ENCODE measurements around the gene PPP1R3G. TPM values are rescaled to one million over a fixed set of nuclear protein-coding genes. Genes with fewer than 3 reads are reported as not detected.

PPP1R3G gene
- total and polyA plus RNA-seq, 11 donors = 5.4 to 12.3 (median 8.0) TPM

- H3K27me3 ChIP-seq = peaks cover 0 to 28% (median 0%) of the 10 kb centered on the region in 9 donors
- no peak for DNase-seq
- no peaks in the 10 kb centered on the region for H3K36me3 ChIP-seq
- peaks cover 0 to 30% (median 10%) of the 10 kb centered on the region in 12 donors for H3K4me1 ChIP-seq
- no peak overlapping the region for H3K4me3 ChIP-seq
- H3K27ac ChIP-seq = peak overlapping the region in 1 of 12 donors; percentile 92
- no peaks in the 10 kb centered on the region for H3K9me3 ChIP-seq
- intact Hi-C loops (cut with DNase I) = loop anchor here in 2 of 10 donors (5.0 to 10.0 kb wide), 2 partner anchors 39 to 122 kb away; no protein-coding TSS in a partner anchor
- ATAC-seq = no peak
- 47 to 49% (median 48%) methylated on average over 4 of the region's 4 CpGs for WGBS, 4 donors
- TF ChIP-seq POLR2A (IDR thresholded peaks at IDR 0.05) (no peak), CTCF (IDR thresholded peaks at IDR 0.05) (no peak)
Observed at GRCh38 chr6:5083307-5083583, 1.9 kb upstream of the PPP1R3G start.

DNA sequence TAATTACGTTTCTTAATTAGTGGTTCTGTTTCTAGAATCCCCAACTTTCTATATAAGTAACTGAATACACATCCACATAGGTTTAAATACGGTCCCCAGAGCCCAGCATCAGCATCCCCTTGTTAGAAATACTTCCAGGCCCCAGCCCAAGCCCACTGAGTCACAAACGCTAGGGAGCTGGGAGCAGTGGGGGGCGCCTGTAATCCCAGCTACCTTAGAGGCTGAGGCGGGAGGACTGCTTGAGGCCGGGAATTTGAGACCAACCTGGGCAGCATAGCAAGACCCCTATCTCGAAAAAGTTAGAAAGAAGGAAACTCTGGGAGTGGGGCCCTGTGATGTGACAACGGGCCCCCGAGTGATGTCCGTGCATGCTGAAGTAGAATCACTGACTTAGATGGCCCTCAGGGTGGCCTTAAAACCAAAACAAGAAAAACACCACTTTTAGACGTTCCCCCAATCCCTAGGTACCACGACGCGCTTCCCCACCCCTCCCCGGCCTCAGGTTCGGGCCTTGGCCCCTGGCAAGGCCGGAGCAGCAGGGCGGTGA lies 1.3 kb upstream of the PPP1R3G start:
- Histone ChIP-seq H3K27me3 (peaks cover 0 to 28% (median 0%) of the 10 kb centered on the region in 9 donors), H3K4me3 (peak overlapping the region; percentile 47 to 81 (median 70)), H3K9me3 (no peaks in the 10 kb centered on the region), H3K4me1 (peaks cover 0 to 30% (median 10%) of the 10 kb centered on the region in 12 donors), H3K36me3 (no peaks in the 10 kb centered on the region), H3K27ac (peak overlapping the region; percentile 59 to 94 (median 88))
- ATAC-seq (no peak), DNase-seq (no peak)
- 54 to 86% (median 66%) methylated on average over 10 to 18 of the region's 18 CpGs for WGBS, 4 donors
- intact Hi-C loops (cut with DNase I) = loop anchor here in 3 of 10 donors (2.0 to 10.0 kb wide), 3 partner anchors 27 to 121 kb away; no protein-coding TSS in a partner anchor
- TF ChIP-seq CTCF (IDR thresholded peaks at IDR 0.05) = no peak
- TF ChIP-seq POLR2A (IDR thresholded peaks at IDR 0.05) = no peak

- DNase-seq = peak; percentile 61 to 83 (median 71)
- Histone ChIP-seq H3K9me3 (no peaks in the 10 kb centered on the region), H3K27me3 (peaks cover 0 to 28% (median 0%) of the 10 kb centered on the region in 9 donors), H3K4me3 (peak overlapping the region; percentile 47 to 81 (median 70)), H3K36me3 (no peaks in the 10 kb centered on the region), H3K4me1 (peaks cover 0 to 30% (median 10%) of the 10 kb centered on the region in 12 donors), H3K27ac (peak overlapping the region; percentile 59 to 94 (median 88))
- ATAC-seq = peak; percentile 53 to 87 (median 86)
- intact Hi-C loops (cut with DNase I) = loop anchor here in 3 of 10 donors (2.0 to 10.0 kb wide), 3 partner anchors 26 to 120 kb away; no protein-coding TSS in a partner anchor
- WGBS, 4 donors = 0 to 1% (median 1%) methylated on average over 17 to 57 of the region's 57 CpGs
- no peak for TF ChIP-seq CTCF (IDR thresholded peaks at IDR 0.05)
- no peak for TF ChIP-seq POLR2A (IDR thresholded peaks at IDR 0.05)
Observed at GRCh38 chr6:5084360-5084780, 771 bp upstream of the PPP1R3G start.

- peak; percentile 36 to 75 (median 50) for DNase-seq
- intact Hi-C loops (cut with DNase I) = loop anchor here in 2 of 10 donors (2.0 to 10.0 kb wide), 2 partner anchors 25 to 119 kb away; no protein-coding TSS in a partner anchor
- WGBS, 4 donors = 0 to 2% (median 1%) methylated on average over 15 to 74 of the region's 74 CpGs
- Histone ChIP-seq H3K4me3 (peak overlapping the region; percentile 47 to 81 (median 70)), H3K9me3 (no peaks in the 10 kb centered on the region), H3K36me3 (no peaks in the 10 kb centered on the region), H3K4me1 (peaks cover 0 to 33% (median 17%) of the 10 kb centered on the region in 12 donors), H3K27ac (peak overlapping the region; percentile 59 to 94 (median 88)), H3K27me3 (peaks cover 0 to 28% (median 0%) of the 10 kb centered on the region in 9 donors)
- peak in 2 of 4 donors; percentile 46 to 55 for ATAC-seq
- TF ChIP-seq CTCF (IDR thresholded peaks at IDR 0.05) = no peak
- TF ChIP-seq POLR2A (IDR thresholded peaks at IDR 0.05) = no peak
Observed at GRCh38 chr6:5085648-5086293, 630 bp downstream of the PPP1R3G start.

All from heart left ventricle (tissue), 16 donors.